ENCODE data around the gene ZNF827.

ZNF827 gene

DNA sequence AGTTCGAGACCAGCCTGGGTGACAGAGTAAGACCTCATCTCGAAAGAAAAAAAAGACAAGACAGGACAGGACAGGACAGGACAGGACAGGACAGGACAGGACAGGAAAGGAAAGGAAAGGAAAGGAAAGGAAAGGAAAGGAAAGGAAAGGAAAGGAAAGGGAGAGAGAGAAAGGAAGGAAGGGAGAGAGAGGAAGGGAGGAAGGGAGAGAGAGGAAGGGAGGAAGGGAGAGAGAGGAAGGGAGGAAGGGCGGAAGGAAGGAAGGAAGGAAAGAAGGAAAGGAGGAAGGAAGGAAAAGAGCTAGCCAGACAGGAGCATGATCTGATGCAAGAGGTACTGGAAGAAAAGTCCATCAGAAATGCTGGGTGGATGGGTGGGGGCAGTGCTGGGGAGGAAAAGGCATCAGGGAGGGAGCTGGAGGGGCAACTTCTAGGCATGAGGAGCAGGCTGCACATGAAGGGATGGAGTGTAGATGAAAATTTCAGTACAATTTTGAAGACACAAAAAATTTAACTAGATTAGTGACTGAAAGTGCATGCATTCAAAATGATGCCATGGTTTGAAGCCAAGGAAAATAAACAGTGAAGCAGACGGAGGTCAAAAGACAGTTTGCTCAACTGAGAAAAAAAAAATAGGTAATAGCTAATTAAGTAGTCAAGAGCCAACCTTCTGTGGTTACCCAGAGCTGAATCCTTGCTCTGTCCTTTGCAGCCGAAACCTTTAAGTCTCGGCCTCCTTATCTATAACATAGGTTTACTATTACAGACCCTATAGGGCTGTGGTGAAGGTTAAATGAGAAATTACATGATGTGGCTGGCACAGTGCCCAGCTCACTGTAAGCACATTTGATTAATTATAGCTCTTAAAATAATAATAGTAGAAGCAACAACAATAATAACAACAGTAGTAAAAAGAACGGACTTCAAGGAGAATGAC lies 59.9 kb downstream of the ZNF827 start:
- no peak overlapping the region for H3K4me3 ChIP-seq (ENCODE audit: insufficient read depth, low read length, poor library complexity, severe bottlenecking)
- no peak overlapping the region for H3K27ac ChIP-seq (ENCODE audit: low read depth, low read length)
- H3K36me3 ChIP-seq (ENCODE audit: low read length), result peaks cover 13% of the 10 kb centered on the region
- H3K4me2 ChIP-seq (ENCODE audit: low read depth, low read length, poor library complexity, severe bottlenecking), result no peak overlapping the region
- H4K20me1 ChIP-seq (ENCODE audit: low read depth, low read length), result peaks cover 4% of the 10 kb centered on the region; the same call in 1 of the 2 replicates
- H3K79me2 ChIP-seq (ENCODE audit: insufficient read depth, low read length), result peaks cover 58% of the 10 kb centered on the region
- no peaks in the 10 kb centered on the region for H3K9me2 ChIP-seq (replicated peaks; ENCODE audit: insufficient read depth, low read length)
- no peaks in the 10 kb centered on the region for H3F3A ChIP-seq (ENCODE audit: insufficient read depth)
- H3K9me3 ChIP-seq (ENCODE audit: insufficient read depth, low read length), result no peaks in the 10 kb centered on the region
- no peak overlapping the region for H2AFZ ChIP-seq (ENCODE audit: low read depth, low read length, severe bottlenecking)
- no peaks in the 10 kb centered on the region for H3K27me3 ChIP-seq (ENCODE audit: low read length)
- TF ChIP-seq, protein P1, sequence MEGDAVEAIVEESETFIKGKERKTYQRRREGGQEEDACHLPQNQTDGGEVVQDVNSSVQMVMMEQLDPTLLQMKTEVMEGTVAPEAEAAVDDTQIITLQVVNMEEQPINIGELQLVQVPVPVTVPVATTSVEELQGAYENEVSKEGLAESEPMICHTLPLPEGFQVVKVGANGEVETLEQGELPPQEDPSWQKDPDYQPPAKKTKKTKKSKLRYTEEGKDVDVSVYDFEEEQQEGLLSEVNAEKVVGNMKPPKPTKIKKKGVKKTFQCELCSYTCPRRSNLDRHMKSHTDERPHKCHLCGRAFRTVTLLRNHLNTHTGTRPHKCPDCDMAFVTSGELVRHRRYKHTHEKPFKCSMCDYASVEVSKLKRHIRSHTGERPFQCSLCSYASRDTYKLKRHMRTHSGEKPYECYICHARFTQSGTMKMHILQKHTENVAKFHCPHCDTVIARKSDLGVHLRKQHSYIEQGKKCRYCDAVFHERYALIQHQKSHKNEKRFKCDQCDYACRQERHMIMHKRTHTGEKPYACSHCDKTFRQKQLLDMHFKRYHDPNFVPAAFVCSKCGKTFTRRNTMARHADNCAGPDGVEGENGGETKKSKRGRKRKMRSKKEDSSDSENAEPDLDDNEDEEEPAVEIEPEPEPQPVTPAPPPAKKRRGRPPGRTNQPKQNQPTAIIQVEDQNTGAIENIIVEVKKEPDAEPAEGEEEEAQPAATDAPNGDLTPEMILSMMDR (IDR thresholded peaks at IDR 0.05; ENCODE audit: insufficient read depth, low read length, poor library complexity, severe bottlenecking), result no peak
- no peak for TF ChIP-seq EZH2phosphoT487 (conservative IDR thresholded peaks at IDR 0.05; ENCODE audit: low read length)
- H3K9ac ChIP-seq (ENCODE audit: low read length), result no peak overlapping the region

DNA sequence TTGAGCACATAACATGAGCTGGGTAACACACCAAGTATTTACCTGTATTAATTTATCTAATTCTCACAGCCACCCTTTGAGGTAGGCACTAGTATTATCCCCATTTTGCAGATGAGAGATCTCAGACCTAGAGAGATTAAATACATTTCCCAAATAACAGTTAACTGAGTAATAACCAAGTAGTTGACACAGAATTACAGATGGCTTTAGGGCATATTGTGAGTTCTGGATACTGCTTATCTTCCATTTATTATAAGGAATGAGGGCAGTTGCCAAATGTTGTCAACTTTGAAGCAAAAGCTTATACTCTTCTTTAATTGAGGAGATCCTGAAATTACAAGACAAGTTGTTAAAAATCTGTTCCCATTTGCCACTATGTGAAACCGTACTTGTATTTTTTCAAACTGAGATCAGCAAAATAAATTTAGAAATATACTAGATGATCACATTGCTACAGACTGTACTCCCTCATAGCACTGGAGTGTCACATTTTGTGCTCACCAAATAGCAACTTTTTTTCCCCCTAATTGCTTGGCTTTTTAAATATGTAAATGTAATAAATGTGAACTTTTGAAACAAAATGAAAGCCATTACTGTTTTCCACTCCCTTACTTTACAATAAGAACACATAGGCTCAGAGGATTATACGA lies 62.0 kb downstream of the ZNF827 start:
- TF ChIP-seq, protein P1 (IDR thresholded peaks at IDR 0.05; ENCODE audit: insufficient read depth, low read length, poor library complexity, severe bottlenecking), result no peak
- TF ChIP-seq EZH2phosphoT487 (conservative IDR thresholded peaks at IDR 0.05; ENCODE audit: low read length), result no peak
- H3F3A ChIP-seq (ENCODE audit: insufficient read depth), result peaks cover 1% of the 10 kb centered on the region; the same call in 1 of the 2 replicates
- H2AFZ ChIP-seq (ENCODE audit: low read depth, low read length, severe bottlenecking), result no peak overlapping the region
- no peak overlapping the region for H3K4me2 ChIP-seq (ENCODE audit: low read depth, low read length, poor library complexity, severe bottlenecking)
- no peaks in the 10 kb centered on the region for H3K9me2 ChIP-seq (replicated peaks; ENCODE audit: insufficient read depth, low read length)
- peaks cover 12% of the 10 kb centered on the region for H3K36me3 ChIP-seq (ENCODE audit: low read length)
- no peak overlapping the region for H3K9ac ChIP-seq (ENCODE audit: low read length)
- H3K9me3 ChIP-seq (ENCODE audit: insufficient read depth, low read length), result no peaks in the 10 kb centered on the region
- no peaks in the 10 kb centered on the region for H4K20me1 ChIP-seq (ENCODE audit: low read depth, low read length)
- H3K27me3 ChIP-seq (ENCODE audit: low read length), result no peaks in the 10 kb centered on the region
- peaks cover 45% of the 10 kb centered on the region for H3K79me2 ChIP-seq (ENCODE audit: insufficient read depth, low read length)
- H3K27ac ChIP-seq (ENCODE audit: low read depth, low read length), result no peak overlapping the region
- H3K4me3 ChIP-seq (ENCODE audit: insufficient read depth, low read length, poor library complexity, severe bottlenecking), result no peak overlapping the region

DNA sequence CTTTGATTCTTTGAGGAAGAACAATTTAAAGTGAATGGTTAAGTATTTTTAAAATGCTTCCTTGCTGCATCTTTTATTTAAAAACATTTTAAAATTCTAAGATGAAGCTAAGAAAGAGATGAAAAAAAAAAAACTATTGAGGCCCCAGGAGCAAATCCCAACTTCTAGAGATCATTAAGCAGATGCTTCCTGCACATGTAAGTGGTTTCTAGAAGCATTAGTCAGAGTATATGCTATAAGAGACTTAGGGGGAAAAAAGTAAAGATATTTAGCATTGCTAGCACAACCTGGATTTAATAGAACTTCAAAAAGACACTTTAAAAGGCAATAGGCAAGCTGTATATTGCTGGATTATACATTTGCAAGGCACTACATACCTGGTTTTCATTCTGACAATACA lies 64.7 kb downstream of the ZNF827 start:
- Histone ChIP-seq H3K9ac (ENCODE audit: low read length) (no peak overlapping the region), H3K4me3 (ENCODE audit: insufficient read depth, low read length, poor library complexity, severe bottlenecking) (no peak overlapping the region), H3K27ac (ENCODE audit: low read depth, low read length) (no peak overlapping the region), H4K20me1 (ENCODE audit: low read depth, low read length) (no peaks in the 10 kb centered on the region), H3K79me2 (ENCODE audit: insufficient read depth, low read length) (peaks cover 24% of the 10 kb centered on the region; the same call in 1 of the 2 replicates), H3K9me2 (replicated peaks; ENCODE audit: insufficient read depth, low read length) (no peaks in the 10 kb centered on the region), H3K4me2 (ENCODE audit: low read depth, low read length, poor library complexity, severe bottlenecking) (no peak overlapping the region), H3F3A (ENCODE audit: insufficient read depth) (peaks cover 6% of the 10 kb centered on the region; the same call in 1 of the 2 replicates), H2AFZ (ENCODE audit: low read depth, low read length, severe bottlenecking) (no peak overlapping the region), H3K27me3 (ENCODE audit: low read length) (no peaks in the 10 kb centered on the region), H3K36me3 (ENCODE audit: low read length) (peaks cover 23% of the 10 kb centered on the region; the same call in 1 of the 2 replicates), H3K9me3 (ENCODE audit: insufficient read depth, low read length) (no peaks in the 10 kb centered on the region)
- TF ChIP-seq, protein P1 (IDR thresholded peaks at IDR 0.05; ENCODE audit: insufficient read depth, low read length, poor library complexity, severe bottlenecking), result no peak
- no peak for TF ChIP-seq EZH2phosphoT487 (conservative IDR thresholded peaks at IDR 0.05; ENCODE audit: low read length)
